HG03095 (cell line): Measurements from ENCODE around the gene EIF4E2.
A peak's percentile ranks its signal among the peaks of the same experiment; 100 is the strongest.

ENCODE experiments used
- ATAC-seq: cut with Tn5 transposase; IDR thresholded peaks from one replicate; pipeline ENCODE4 v1.9.1; 2021; ENCODE audit warnings: moderate library complexity; ENCODE audit not compliant: unreplicated experiment

EIF4E2 gene, protein sequence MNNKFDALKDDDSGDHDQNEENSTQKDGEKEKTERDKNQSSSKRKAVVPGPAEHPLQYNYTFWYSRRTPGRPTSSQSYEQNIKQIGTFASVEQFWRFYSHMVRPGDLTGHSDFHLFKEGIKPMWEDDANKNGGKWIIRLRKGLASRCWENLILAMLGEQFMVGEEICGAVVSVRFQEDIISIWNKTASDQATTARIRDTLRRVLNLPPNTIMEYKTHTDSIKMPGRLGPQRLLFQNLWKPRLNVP

DNA sequence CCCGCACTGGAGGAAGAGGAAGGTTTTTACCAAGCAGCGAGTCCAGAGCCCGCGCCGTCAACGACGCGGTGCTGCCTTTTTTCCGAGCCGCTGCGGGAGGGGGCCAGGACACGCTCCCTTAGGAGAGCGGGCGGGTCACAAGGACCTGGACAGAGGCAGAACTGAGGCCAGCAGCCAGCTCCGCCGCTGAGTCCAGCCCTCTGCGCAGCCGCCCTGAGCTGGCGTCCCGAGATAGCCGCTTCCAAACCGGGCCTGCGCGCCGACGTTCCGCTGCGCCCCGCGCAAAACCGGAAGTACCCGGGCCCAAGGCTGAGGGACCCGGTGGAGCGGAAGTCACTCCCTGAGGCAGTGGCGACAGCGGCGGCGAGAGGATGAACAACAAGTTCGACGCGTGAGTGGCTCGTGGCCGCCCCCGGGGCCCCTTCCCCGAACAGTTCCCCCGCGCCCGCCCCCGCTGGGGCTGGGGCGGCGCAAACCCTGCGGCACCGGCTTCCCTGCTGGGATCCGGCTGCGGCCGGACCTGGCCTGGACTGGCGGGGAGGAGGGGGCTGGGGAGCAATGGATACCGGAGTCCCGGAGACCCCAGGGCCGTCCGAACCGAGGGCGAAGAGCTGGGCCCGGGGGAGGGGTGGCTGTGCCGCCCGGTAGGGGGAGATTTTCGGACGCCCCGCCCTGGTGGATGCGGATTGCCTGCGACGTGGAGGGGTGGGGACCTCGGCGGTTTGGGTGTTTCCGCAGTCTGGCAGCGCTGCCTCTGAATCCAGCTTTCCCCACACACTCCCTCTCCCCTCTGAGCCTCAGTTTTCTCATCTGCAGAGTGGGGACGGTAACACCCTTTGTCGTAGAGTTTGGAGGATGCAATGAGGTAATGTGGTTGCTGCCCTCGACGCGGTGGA, at the start of gene EIF4E2, which contains the start of gene TIGD1:
Gene EIF4E2 (plus strand): TSS at position 336 of the 896 bp plus-strand sequence. CDS start 36 bp downstream, at position 372.
Gene TIGD1 (minus strand): TSS at position 204 of the 896 bp plus-strand sequence. CDS start 675 bp downstream, outside the sequence.
- peak; percentile 94 for ATAC-seq

DNA sequence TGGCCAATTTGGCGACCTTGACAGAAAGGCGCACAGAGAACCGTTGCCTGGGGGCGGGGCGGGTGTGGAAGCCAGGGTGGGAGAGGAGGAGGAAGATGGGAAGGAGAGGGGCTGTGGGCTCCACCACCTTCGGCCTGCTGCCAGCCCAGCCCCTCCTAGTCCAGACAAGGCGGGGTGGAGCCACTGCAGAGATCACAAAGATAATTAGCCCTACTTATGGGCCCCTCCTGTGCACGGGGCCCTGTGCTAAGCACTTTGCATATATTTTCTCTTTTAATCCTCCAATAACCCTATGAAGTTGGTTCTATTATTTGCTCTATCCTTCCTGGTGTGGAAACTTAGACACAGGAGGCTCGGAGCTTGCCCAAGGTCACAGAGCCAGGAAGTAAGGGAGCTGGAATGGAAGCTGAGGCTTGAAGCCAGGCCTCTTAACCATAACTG, 49.1 kb upstream of the EIF4E2 start:
- ATAC-seq = no peak

DNA sequence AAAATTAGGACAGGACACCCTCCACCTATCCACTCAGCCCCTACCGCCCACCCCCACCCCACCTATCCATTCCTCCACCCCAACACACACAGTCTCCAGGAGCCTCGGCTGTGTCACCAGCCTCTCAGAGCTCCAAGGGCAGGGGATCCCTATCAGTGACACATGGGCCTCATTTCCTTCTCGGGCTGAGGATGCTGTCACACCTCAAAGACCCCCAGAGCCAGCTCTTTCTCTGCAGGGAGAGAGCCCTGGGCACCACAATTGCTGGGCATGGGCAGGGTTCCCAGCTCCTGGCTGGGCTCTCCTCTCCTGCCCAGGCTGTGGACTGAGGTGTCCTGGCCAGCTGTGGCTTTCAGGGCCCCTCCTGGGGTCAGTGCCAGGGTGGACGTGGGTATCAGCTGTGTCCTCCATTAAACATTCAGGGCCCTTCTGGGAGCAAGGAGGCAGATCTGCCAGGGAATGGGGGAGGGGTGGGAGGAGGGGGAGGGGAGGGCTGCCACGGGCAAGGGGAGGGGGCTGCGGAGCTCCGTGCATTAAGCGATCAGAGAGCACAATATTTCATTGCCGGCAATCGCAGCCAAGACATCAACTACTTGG, 48.6 kb upstream of the EIF4E2 start:
- no peak for ATAC-seq

DNA sequence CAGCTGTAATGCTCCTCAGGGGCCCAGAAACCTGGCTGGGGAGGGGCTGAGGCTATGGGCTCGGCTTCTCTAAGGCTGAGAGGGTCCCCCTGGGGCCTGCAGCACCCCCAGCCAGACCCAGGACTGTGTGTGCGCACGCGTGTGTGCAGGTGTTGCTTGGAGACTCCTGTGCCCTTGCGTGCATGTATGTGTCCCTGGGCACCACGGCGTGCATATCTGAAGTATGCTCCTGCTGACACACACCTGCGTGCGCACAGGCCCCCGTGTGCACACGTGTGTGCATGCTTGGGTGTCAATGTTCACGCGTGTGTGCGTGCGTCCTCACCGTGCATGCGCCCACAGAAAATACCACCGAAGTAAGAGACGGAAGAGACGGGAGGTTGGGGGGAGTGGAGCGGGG, 48.0 kb upstream of the EIF4E2 start:
- no peak for ATAC-seq

DNA sequence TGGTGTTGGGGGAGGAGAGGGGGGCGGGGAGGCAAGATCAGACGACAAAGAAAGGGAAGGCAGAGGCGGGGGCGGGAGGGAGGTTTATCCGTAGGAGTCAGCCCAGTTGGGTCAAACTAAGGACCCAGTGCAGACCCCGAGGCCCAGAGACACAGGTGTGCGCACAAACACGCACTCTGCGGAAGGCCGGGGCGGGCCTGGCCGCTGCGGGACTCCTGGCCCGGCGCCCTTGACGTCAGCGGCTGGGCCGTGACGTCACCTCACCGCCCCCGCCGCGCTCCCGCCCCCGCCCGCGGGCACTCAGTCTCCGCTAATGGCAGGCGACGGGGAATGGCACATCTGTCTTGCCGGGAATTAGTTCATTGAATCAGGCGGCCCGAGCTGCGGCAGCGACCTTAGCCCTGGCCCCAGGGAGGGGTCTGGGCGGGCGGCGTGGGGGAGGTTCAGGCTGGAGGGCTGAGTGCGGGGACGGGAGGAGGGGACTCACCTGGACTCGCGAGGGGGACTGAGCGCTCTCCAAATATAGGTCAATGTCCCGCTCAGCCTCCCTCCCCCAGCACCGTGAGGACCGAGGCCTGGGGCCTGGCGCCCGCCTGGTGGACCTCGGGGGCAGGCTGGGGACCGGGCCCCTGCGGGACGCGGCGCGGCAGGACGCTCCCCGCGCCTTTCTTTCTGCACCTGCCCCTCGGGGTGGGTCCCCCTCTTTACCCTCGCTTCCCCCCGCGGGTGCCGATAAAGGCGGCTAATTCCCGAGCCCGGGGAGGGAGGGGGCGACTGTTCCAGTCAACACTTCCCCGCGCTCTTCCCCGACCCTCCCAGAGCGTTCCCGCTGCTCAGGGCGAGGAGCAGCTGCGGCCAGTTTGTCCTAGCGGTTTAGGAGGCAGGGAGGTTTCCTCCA, 47.3 kb upstream of the EIF4E2 start:
- no peak for ATAC-seq

DNA sequence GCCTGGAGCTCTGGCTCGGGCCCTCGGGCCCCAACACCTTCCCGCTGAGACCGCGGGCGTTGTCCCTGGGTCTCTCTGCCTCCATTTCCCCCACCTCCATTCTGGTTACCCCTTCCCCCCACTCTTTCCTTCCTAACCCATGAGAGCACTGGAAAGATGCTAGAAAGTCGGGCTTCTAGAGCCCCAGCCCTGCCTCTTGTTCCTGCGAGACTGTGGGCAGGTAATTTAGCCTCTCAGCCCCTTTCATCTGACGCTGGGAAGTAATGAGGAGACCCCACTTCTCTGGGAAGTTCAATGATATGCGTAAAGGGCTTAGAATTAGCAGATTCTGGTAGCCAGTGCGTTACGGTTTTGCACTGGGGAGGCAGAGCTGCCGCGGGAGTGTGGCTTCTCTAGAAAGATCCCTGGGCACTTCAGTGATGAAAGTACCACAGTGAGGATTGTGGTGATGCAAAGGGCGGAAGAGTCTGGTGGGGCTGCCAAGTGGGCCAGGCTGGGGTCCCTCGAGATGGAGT, 46.6 kb upstream of the EIF4E2 start:
- ATAC-seq = no peak

DNA sequence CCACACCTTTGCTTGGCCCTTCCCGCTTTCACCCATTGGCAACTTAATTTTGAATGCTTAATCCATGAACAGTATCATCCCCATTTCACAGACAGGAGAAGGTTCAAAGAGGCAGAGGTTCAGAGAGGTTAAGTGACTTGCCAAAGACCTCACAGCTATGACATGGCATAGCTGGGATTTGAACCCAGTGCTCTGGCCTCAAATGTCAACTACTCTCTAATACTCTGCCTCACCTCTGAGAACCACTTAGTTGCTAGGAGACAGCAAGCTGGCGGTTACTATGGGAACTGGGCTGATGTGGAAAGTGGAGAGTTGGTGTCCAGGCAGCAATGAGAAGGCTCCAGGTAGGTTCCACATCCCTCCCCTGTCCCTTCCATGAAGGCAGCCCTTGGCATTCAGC, 46.1 kb upstream of the EIF4E2 start:
- ATAC-seq = no peak

DNA sequence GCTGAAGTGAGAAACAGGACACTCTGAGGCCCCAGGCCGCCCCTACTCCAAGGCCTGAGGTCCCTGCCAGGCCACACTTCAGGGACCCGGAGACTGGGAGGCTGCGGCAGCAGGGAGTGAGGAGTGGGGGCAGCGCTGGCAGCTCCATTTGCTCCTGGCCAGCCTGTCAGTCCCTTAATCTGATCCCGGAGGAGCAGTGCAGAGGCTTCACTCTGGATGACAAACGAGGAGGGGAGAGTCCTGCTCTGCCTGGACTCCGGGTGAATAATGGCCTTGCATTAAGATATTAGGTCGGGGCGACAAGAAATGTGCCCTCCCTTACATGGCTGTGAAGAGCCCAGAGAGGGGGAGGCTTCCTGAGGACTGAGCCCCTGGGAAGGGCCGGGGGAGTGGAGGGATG, 44.6 kb upstream of the EIF4E2 start:
- ATAC-seq = no peak

DNA sequence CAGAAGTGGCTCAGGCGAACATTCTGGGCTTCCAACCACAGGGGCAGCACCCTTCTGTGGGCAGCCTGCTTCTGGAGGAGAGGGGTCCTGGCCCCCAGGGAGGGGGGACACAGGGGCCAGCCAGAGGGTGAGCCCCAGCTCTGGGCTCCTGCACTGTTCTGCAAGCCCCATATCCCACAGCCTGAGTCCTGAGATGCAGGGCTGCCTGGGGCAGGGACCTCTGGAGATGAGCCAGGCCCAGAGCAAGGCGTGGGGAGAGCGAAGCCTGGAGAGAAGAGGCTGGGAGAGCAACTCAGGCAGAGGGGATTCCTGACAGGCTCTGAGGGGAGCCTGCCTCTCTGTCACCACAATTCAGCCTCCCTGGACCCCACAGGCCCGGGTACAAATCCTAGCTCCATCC, 43.8 kb upstream of the EIF4E2 start:
- no peak for ATAC-seq

DNA sequence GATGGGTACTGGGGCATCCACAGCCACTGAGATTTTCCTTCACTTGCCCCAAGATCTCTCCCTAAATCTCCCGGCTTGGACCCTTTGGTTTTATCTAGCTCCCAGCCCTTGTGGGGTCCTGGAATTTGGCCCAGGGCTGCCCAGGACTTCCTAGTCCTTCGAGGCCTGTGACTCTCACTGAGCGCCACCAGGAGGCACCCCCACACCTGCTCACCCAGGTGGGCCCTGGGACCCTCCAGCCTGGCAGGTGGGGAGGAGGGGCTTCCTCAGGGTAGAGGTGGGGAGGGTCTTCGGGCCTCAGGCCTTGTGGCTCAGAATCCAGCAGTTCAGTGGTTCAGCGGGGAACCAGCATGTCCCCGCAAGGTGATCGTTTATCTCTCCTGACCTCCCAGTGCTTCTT, 42.2 kb upstream of the EIF4E2 start:
- ATAC-seq = no peak

DNA sequence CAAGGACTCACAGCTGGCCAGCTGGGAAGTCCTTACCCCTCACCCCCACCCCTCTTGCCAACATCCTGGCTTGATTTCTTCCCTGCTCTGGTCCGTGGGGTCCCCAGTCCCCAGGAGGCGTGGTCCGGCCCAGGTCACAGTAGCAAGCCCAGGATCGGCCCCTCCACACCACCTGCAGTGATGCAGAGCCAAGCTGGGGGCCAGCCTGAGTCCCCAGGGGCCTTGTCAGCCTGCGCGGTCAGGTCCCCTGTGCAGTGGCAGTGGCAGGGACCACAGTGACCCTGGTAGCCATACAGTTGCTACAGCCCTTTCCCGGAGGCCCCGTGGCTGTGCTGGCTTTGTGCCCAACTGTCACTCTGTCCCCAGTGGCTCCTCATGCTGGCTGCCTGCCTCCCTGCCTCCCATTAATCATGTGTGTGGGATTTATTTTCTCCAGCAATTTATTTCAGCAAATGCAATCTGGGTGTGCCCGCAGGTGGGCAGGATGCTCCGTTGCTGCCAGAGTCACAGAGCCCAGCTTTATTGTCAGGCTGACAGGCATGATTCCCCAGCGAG, 39.1 kb upstream of the EIF4E2 start:
- no peak for ATAC-seq

DNA sequence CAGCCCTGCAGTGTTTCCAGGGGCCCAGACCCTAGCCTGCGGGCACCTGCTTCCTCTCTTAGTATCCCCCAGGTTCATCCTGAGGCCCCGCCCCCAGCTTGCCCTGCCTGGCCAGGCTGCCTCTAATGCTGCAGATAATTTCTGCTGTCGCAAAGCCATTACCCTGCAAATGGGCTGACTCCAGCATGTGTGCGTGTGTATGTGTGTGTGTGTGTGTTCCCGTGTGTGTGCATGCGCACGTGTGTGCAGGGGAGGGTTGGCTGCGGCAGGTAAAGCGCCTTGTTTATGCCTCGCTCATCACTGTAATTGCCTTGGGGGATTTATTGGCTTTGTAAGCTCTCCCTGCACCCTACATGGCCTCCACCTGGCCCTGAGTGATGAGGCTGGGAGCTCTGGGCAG, 37.9 kb upstream of the EIF4E2 start:
- no peak for ATAC-seq

DNA sequence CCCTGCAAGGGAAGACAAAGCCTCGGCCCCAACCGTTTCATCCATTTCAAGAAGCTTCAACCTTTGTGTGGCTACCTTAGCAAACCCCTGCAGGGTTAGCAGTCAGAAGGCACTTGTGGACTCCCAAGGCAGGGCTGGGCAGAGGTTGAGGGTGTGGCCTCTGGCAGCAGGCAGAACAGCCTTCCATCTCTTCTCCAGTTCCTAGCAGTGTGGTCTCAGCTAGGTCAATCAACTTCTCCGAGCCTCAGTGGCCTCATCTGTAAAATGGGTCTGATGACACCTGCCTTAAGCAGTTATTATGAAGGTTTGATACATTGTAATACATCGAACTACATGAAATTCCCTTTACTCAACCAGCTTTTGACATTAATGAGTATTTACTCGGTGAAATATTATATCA, 37.1 kb upstream of the EIF4E2 start:
- ATAC-seq = no peak

DNA sequence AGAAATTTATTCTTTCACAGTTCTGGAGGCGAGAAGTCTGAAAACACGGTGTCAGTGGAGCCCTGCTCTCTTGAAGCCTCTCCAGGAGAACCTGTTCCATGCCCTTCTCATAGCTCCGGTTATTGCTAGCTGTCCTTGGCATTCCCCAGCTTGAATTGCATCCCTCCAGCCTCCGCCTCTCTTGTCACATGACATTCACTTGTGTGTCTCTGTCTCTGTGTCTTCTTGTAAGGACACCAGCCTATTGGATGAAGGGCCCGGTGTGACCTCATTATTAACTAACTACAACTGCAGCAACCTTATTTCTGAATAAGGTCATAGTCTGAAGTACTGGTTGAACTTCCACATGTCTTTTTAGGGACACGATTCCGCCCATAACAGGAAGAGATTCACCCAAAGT, 34.9 kb upstream of the EIF4E2 start:
- ATAC-seq = no peak

DNA sequence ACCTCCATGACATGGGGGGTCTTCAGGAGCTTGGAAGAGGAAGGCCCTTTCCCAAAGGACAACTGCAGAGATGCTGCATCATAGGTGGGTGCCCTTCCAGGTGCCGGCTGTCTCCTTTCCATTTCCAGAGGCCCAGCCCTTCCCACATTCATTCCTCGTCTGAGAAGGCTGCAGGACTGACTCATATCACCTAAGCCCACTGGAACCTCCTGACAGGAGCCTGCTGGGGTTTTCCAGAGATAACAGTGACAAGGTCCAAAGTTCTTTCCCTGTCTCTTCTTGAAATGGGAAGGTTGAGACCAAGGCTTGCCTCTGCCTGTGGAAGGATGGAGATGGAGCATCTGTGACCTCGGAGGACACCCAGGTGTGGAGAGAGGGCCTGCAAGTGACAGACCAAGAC, 33.9 kb upstream of the EIF4E2 start:
- ATAC-seq = no peak

DNA sequence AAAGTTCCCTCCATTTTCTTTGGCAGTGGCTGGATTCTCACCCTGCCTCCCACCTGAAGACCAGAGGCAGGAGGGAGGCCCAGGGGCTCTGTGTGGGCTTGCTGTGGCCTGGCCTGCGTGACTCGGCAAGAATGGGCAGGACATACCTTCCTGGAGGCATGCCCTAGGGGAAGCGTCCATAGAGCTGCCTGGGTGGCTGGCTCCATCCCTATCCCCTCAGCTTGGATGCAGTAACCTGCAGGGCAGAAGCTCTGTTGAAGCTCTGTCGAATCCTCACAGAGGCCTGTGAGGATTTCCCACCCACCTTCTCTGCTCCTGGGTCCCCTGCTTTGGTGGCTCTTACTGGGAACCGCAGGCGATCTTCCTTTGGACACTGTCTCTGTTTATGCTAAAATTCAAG, 31.6 kb upstream of the EIF4E2 start:
- no peak for ATAC-seq

DNA sequence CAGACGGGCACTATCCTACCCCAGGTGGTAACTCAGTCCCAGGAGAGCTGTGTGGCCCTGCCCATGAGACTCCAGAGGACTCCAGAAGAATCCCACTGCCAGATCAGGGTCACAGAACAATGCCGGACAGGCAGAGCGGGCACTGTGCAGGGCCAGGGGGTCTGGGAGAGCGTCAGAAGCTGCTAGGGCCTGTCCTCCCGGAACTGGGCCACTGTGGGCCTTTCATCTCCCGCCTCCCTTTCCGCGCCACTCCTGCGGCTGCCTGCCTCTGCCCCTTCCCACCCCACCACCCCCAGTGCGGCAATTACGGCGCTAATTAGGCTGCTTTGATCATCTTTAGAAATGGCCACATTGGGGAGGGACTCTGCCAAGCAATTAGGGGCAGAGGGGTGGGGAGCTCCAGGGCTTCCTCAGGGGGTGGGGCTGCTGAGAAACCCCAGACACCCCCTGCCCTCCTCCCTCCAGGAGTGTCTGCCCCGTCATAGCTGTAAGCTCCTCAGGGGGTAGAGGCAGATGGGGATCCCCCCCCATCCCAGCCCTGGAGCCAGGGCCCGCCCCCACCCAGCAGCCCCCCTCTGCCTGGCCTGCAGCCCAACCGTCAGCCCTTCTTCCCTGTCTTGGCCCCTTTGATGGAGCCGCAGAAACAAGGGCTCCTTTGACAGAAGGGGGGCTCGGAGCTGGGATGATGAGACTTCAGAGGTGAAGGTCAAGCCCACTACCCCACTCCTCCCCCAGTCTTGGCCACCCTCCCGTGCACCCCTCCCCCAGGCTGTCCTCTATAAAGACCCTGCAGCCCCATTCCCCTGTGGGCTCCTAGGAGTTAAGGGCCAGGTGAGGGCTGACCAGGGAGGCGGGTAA, 30.7 kb upstream of the EIF4E2 start, which contains the start of gene PRSS56:
Gene PRSS56 (plus strand): TSS at position 808 of the 858 bp plus-strand sequence. CDS start 211 bp downstream, outside the sequence.
- no peak for ATAC-seq

DNA sequence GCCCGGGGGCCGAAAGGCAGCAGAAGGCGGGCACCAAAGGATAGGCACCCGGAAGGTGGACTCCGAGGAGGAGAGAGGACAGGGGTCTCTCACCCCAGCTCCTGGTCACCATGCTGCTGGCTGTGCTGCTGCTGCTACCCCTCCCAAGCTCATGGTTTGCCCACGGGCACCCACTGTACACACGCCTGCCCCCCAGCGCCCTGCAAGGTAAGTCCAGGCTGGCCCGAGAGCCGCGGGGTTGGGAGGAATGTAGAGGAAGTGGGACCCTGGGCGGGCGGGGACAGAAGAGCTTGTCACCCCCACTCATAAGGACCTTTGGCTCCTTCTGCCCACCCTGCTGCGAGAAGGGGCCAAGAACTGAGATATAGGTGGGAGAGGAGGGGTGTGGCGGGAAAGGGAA, 30.0 kb upstream of the EIF4E2 start:
- ATAC-seq = no peak

DNA sequence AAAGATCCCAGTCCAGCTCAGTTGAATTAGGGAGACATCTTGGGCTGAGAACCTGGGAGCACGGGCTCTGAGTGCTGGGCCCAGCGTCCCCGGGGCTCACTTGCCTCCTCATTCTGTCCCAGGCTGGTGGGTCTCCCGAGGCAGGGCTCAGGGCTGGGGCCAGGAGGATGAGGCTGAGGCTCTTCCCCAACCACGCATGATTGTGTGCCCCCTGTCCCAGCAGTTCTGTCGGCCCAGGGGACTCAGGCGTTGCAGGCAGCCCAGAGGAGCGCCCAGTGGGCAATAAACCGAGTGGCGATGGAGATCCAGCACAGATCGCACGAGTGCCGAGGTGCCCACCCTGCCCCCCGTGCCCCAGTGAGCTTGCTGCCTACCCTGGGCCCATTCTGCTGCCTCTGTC, 29.4 kb upstream of the EIF4E2 start:
- ATAC-seq = no peak
